HUES64 (cell line): ENCODE results near the gene FKBP6.
"Not testable (repeated sequence)": the region's sequence is repeated elsewhere in the genome, so short reads cannot be mapped to it uniquely, and the experiment has no call there.

Experiments used
- H3K27ac ChIP-seq: 2 replicates; pipeline ENCODE4 v1.7.0; 2013; ENCODE audit warnings: low read depth, low read length, inconsistent platforms
- H3K27me3 ChIP-seq: 2 replicates; pipeline ENCODE4 v1.6.1; 2013; ENCODE audit warnings: mild to moderate bottlenecking, low read length; ENCODE audit not compliant: insufficient read depth
- H3K36me3 ChIP-seq: 2 replicates; pipeline ENCODE4 v1.6.1; 2013; ENCODE audit warnings: mild to moderate bottlenecking, low read length; ENCODE audit not compliant: insufficient read depth
- H3K4me1 ChIP-seq: 2 replicates; pipeline ENCODE4 v1.6.1; 2013; ENCODE audit warnings: mild to moderate bottlenecking, low read length, moderate library complexity; ENCODE audit not compliant: insufficient read depth
- H3K4me3 ChIP-seq: 2 replicates; pipeline ENCODE4 v1.5.1; 2013; ENCODE audit warnings: mild to moderate bottlenecking, low read length, moderate library complexity
- H3K9ac ChIP-seq: 2 replicates; pipeline ENCODE4 v1.6.1; 2013; ENCODE audit warnings: mild to moderate bottlenecking, low read depth, low read length
- H3K9me3 ChIP-seq: 2 replicates; pipeline ENCODE4 v1.6.1; 2013; ENCODE audit warnings: low read depth, low read length; ENCODE audit not compliant: insufficient read depth
- WGBS: fragments of 150-250, 120-280 bp; methylation state at CpG from one replicate; pipeline ENCODE4 v1.1.7; 2013; ENCODE audit warnings: missing lambda C conversion rate; 5-methylcytosine and 5-hydroxymethylcytosine counted together

FKBP6 gene

DNA sequence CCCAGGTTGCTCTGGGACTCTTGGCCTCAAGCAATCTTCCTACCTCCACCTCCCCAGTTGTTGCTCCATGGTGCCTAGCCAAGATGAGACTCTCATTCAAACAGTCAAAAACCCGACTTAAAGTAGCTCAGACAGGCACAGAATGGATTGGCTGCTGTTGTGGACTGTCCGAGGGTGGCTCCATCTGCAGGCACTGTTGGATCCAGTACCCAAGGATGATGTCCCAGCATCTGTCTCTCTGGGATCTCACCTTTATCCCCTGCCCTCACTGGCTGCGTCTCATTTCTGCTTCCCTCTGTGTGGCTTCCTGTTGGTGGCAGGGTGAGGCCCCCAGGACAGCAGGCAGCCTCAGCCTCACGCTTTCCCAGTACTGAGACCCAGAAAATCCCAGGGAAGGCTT is 48.3 kb downstream of the FKBP6 start:
- not testable (repeated sequence) for H3K36me3 ChIP-seq, H3K9ac ChIP-seq, H3K27ac ChIP-seq, H3K9me3 ChIP-seq, H3K27me3 ChIP-seq, H3K4me3 ChIP-seq, H3K4me1 ChIP-seq
- WGBS: 92% methylated on average over 4 of the region's 4 CpGs

DNA sequence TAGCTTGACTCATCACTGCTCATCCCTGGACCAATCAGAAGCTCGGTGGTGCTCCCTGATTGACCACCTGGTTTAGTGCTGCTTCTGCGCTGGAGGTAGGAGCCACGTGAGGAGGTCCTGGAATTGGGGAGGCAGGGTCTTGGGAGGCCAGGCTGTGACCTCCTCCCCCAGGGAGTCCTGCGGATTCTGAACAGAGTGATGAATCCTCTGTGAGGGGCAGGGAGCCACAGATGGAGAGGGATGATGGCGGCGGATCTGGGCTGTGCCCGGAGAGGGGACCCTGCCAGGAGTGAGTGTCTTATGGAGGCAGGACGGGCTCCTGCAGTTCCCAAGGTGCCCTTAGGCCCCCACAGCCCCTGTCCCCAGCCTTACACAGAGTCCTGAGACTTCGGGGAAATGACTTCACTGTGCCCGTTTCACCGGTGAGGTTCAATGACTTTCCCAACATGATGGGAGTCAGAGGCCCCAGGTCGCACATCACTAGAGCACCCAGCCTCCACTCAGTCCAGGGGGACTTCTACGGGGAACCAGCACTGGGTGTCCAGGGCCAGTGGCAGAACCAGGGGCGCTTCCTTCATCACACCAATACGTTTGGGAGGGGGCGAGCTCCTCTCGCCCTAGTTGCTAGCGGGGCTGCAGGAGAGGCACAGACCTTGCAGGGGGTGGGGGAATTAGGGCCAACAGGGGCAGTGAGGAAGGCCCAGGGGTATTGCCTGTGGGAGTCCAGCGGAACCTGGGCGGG is 48.9 kb downstream of the FKBP6 start:
- WGBS: 95% methylated on average over 20 of the region's 20 CpGs
- no peaks in the 10 kb centered on the region for H3K9me3 ChIP-seq
- H3K4me3 ChIP-seq: no peak overlapping the region
- H3K27ac ChIP-seq: no peak overlapping the region
- H3K9ac ChIP-seq: no peak overlapping the region
- H3K4me1 ChIP-seq: no peaks in the 10 kb centered on the region
- no peaks in the 10 kb centered on the region for H3K27me3 ChIP-seq
- H3K36me3 ChIP-seq: no peaks in the 10 kb centered on the region

DNA sequence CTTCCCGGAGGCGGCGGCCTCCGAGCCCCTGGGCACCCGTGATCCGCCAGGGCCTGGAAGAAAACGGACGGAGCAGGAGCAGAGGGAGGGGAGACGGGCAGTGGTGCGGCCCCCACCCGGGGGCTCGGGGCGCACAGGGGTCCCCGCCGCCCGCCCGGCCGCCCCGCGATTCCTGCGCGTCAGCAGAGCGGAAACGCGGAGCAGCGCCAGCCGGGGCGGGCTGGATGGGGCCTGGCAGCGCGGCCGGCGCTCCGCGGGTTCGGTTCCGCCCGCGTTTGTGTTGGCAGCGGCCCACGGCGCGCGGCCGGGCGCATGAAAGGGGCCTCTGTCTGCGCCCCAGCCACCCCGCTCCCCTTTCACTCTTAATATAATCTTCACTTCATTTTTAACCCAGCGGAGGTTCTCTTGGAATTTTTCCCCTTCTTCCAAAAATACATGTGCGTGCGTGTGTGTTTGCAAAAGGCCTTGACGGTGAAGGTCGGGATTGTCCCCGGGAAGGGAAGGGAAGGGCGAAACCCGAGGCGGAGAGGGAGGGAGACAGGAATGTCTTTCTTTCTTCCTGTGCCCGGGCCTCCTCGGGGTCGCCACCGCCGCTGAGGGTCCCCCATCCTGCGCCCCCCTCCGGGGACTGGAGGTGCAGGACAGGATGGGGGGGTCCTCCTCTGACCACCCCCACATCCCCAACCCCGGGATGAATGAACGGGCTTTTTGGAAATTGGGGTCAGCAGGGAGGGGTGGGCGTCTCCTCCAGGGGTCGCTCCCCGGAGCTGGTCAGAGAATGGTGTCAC is 49.6 kb downstream of the FKBP6 start:
- not testable (repeated sequence) for H3K4me1 ChIP-seq, H3K27me3 ChIP-seq, H3K4me3 ChIP-seq, H3K9me3 ChIP-seq, H3K9ac ChIP-seq, H3K36me3 ChIP-seq, H3K27ac ChIP-seq
- WGBS: 93% methylated on average over 61 of the region's 68 CpGs

DNA sequence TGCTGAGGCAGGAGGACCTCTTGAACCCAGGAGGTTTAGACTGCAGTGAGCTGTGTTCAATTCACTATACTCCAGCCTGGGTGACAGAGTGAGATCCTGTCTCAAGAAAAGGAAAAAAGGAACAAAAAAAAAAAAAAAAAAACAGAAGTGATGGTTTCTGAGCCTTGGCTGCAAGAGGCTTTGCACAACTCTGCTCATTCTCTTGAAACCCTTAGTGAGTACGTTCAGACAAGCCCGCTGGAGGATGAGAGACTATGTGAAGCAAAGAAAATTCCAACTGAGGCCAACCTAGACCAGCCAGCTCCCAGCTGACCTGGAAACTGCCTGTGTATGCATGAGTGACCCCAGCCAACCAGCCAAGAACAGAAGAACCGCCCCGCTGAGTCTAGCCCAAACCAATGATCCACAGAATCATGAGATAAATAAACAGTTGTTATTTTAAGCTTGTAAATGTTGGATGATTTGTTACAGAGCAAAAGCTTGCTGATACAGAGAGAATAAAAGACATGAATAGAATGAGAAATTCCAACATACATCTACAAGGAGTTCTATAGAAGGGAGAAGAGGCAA is 55.1 kb downstream of the FKBP6 start:
- H3K9ac ChIP-seq: no peak overlapping the region
- no peak overlapping the region for H3K4me3 ChIP-seq
- no peak overlapping the region for H3K27ac ChIP-seq
- no peaks in the 10 kb centered on the region for H3K27me3 ChIP-seq
- WGBS: 97% methylated on average over 4 of the region's 4 CpGs
- H3K4me1 ChIP-seq: no peaks in the 10 kb centered on the region
- no peaks in the 10 kb centered on the region for H3K36me3 ChIP-seq
- H3K9me3 ChIP-seq: peaks cover 16% of the 10 kb centered on the region

DNA sequence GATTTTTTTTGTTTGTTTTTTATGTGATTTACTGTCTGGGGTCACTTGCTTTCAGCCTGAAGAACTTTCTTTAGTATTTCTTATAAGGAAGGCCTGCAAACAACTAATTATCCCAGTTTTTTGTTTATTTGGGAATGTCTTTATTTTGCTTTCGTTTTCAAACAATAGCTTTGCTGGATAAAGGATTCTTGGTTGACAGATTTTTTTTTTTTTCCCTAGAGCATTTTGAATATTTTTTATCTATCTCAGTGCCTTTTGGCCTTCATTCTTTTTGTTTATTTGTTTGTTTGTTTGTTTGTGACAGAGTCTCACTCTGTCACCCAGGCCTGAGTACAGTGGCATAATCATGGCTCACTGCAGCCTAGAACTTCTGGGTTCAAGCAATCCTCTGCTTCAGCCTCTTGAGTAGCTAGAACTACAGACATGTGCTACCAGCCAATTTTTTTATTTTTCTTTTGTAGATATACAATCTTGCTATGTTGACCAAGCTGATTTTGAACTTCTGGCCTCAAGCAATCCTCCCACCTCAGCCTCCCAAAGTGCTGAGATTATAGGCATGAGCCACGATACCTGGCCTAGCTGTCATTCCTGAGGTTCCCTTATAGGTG is 59.4 kb downstream of the FKBP6 start:
- H3K27me3 ChIP-seq: no peaks in the 10 kb centered on the region

DNA sequence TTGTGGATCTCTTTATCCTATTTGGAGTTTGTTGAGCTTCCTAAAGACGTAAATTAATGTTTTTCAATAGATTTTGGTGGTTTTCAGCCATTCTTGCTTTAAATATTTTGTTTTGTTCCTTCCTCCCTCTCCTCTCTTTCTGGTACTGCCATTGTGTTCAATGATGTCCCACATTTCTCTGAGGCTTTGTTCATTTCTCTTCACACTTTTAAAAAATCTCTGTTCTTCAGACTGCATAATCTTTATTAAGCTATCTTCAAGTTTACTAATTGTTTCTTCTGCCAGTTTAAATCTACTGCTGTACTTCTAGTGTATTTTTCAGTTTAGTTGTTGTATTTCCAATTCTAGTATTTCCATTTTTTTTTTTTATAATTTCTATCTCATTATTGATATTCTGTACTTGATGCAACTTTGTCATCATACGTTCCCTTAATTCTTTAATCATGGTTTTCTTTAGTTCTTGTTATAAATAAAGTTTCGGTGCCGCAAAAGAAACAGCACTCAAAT is 60.0 kb downstream of the FKBP6 start:
- H3K27me3 ChIP-seq: no peaks in the 10 kb centered on the region

More for the DNA sequence above, 59.4 kb downstream of the FKBP6 start:
- 78% methylated on average over 1 of the region's 2 CpGs for WGBS
- H3K36me3 ChIP-seq: no peaks in the 10 kb centered on the region
- H3K27ac ChIP-seq: no peak overlapping the region
- no peak overlapping the region for H3K4me3 ChIP-seq
- peaks cover 19% of the 10 kb centered on the region for H3K9me3 ChIP-seq
- H3K4me1 ChIP-seq: no peaks in the 10 kb centered on the region
- H3K9ac ChIP-seq: no peak overlapping the region

DNA sequence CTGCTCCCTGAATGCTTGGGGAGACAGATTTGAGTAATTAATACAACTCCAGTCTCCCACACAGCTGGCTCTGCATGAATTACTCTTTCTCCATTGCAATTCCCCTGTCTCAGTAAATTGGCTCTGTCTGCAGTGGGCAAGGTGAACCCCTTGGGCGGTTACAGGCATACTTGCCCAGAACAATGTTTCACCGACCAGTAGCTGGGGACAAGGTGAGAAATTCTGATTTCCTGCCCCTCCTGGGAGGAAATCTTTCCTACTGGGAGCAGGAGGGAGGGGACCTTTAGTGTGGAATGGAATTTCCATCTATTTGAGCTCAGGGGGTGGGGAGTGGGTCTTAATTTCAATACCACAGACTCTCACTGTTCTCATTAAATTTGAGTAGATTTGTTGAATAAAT is 63.4 kb downstream of the FKBP6 start:
- Histone ChIP-seq H3K9me3 (peaks cover 14% of the 10 kb centered on the region), H3K27me3 (no peaks in the 10 kb centered on the region), H3K4me3 (no peak overlapping the region), H3K4me1 (no peaks in the 10 kb centered on the region), H3K27ac (no peak overlapping the region), H3K36me3 (no peaks in the 10 kb centered on the region), H3K9ac (no peak overlapping the region)
- WGBS: 32% methylated on average over 2 of the region's 2 CpGs

More for the DNA sequence above, 60.0 kb downstream of the FKBP6 start:
- Histone ChIP-seq H3K9me3 (peaks cover 19% of the 10 kb centered on the region), H3K36me3 (no peaks in the 10 kb centered on the region), H3K4me1 (no peaks in the 10 kb centered on the region), H3K4me3 (no peak overlapping the region), H3K27ac (no peak overlapping the region), H3K9ac (no peak overlapping the region)
- 95% methylated on average over 1 of the region's 4 CpGs for WGBS

DNA sequence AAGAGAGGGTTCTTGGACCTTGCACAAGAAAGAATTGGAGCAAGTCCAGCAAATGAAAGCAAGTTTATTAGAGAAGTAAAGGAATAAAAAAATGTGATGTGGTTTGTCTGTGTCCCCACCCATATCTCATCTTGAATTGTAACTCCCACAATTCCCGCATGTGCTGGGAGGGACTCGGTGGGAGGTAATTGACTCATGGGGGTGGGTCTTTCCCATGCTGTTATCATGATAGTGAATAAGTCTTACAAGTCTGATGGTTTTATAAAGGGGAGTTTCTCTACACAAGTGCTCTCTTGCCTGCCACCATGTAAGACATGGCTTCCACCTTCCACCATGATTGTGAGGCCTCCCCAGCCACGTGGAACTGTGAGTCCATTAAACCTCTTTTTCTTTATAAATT is 66.5 kb downstream of the FKBP6 start:
- Histone ChIP-seq H3K27ac (no peak overlapping the region), H3K4me3 (no peak overlapping the region), H3K36me3 (no peaks in the 10 kb centered on the region), H3K27me3 (no peaks in the 10 kb centered on the region), H3K9me3 (no peaks in the 10 kb centered on the region), H3K4me1 (peaks cover 8% of the 10 kb centered on the region), H3K9ac (no peak overlapping the region)
- WGBS: 63% methylated on average over 2 of the region's 3 CpGs

DNA sequence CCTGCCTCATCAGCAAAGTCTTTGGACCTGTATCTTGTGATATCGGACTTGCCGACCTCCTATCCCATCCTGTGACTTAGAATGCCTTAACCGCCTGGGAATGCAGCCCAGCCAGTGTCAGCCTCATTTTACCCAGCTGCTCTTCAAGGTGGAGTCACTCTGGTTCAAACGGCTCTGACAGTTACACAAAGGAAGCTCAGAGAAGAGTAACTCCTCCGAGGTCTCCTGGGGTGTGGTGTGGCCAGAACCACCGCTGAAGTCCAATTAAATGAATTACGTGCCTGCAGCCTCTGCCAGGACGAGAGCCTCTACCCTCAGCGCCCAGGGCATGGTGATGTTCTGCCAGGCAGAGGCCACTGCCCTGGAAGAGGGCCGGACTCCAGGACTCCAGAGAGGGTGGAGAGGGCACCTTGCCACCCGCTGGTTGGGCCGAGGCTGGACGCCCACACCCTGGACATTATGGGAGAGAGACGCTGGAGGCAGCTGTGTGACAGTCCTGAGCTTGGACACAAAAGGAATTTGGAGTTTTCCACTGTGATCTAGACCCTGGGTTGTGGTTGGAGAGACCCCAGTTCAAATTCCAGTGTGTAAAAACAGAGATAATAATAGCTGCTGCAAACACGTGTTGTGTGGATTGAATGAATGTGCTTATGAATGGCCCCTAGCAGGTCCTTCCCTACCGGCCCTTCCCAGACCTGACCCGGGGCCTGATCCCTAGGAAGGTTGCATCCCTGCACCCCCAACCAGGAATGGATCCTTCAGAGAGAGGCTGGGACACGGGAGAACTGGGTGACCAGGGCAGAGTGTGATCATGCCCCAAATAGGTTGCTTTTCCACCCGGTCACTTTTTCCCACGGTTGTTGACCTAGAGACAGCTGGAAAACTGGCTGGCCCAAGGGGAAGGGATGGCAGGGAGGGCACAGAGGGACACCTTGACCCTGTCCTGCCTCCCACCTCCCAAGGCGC is 67.9 kb downstream of the FKBP6 start:
- 87% methylated on average over 21 of the region's 21 CpGs for WGBS
- Histone ChIP-seq H3K4me1 (peaks cover 8% of the 10 kb centered on the region), H3K4me3 (no peak overlapping the region), H3K27me3 (no peaks in the 10 kb centered on the region), H3K36me3 (no peaks in the 10 kb centered on the region), H3K9ac (no peak overlapping the region), H3K9me3 (no peaks in the 10 kb centered on the region), H3K27ac (no peak overlapping the region)

DNA sequence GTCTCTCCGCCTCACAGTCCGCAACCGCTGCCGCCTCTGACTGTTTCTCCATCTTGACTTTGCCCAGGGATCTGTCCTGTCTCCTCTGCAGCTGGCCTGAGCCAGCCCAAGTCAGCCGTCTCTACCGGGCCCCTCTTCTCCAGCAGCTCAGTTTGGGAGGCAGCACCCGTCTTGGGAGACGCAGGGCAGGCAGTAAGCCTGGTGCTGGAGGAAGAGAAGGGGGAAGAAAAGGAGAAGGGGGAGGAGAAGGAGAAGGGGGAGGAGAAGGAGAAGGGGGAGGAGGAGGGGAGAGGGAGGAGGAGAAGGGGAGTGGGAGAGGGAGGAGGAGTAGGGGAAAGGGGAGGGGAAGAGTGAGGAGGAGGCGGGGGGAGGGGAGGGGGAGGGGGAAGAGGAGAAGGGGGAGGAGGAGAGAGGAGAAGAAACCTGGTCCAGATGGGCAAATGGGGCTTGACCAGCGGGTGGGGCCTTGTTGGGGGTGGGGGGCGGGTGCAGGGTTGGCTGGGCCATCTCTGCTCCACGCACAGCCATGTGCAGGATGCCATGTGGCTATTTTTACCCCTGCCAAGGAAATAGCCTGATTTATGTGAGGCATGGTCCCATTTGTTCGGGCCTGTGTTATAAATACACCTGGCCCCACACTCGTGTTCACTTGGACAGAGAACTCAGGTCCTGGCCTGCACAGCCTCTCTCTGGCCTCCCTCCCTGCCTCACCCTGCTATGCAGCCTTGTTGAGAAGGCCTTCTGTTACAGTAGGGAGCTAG is 69.7 kb downstream of the FKBP6 start:
- peak overlapping the region; percentile 71 for H3K4me3 ChIP-seq
- H3K27me3 ChIP-seq: no peaks in the 10 kb centered on the region
- no peaks in the 10 kb centered on the region for H3K9me3 ChIP-seq
- H3K36me3 ChIP-seq: no peaks in the 10 kb centered on the region
- H3K9ac ChIP-seq: peak overlapping the region; percentile 55
- 19% methylated on average over 13 of the region's 14 CpGs for WGBS
- H3K27ac ChIP-seq: peak overlapping the region; percentile 75; the same call in 1 of the 2 replicates
- H3K4me1 ChIP-seq: peaks cover 8% of the 10 kb centered on the region
